ENCODE data around the gene CHD8. TPM values are rescaled to one million over a fixed set of nuclear protein-coding genes. Genes with fewer than 3 reads are reported as not detected.

CHD8 gene
- total and polyA plus RNA-seq, 2 of the 13 experiments (the other 11 are each of a cell fraction or from before 2014, with no cell fraction given) = 35.1 to 79.6 TPM

DNA sequence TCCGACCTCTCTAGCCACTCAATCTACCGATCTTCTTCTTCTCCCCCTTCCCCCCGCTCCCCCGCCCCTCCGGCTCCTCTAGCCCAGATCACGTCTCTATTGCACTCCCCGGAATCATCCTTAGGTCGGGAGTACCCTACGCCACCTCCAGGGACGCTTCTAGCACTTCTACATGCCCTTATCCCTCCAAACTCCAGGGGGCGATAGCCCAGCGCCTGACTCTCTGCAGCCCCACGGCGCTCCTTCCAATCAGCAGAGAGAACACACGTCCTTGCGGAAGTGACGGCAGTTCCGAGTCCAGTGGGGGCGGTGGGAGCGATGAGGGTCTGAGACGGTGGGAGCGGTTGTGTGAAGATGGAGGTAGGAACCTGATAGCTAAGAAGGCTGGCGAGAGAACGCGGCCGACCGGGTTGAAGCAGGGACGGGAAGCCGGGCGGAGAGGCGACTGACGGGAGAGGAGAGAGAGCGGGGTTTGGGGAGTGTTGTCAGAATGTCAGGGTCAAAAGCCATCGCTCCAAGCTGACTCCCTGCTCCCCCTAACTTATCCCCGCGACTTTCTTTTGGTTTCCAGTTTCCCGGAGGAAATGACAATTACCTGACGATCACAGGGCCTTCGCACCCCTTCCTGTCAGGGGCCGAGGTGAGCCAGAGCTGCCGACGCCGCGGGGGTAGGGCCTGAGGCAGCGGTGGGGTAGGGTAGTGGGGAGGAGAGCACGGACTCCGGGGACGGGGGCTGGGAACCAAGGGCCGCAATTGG, 21.2 kb upstream of the CHD8 start, which contains the start of the genes RAB2B and TOX4 (continued):
- TF ChIP-seq ZNF891 (CRISPR knock-in tag; IDR thresholded peaks at IDR 0.05) (peak; percentile 74; the same call in 1 of the 2 replicates), MAFK (conservative IDR thresholded peaks at IDR 0.05 in 1 of 2, IDR thresholded peaks at IDR 0.05 in 1 of 2; ENCODE audit: low read length in 2 of 2) (peak; percentile 3 to 35; a peak in 2 of 4 replicates), ZBTB3 (CRISPR knock-in tag; IDR thresholded peaks at IDR 0.05; ENCODE audit: borderline replicate concordance, low read depth) (peak; percentile 37; the same call in 1 of the 2 replicates), NFIC (IDR thresholded peaks at IDR 0.05; ENCODE audit: low read length) (0 out of 2 replicates have a peak, but pooled peaks have one; percentile 1), RXRB (CRISPR knock-in tag; IDR thresholded peaks at IDR 0.05; ENCODE audit: borderline replicate concordance) (peak; percentile 82; the same call in 1 of the 2 replicates), ASH2L (IDR thresholded peaks at IDR 0.05; ENCODE audit: insufficient read length, low read depth, low read length) (peak; percentile 99), THAP11 (CRISPR knock-in tag; IDR thresholded peaks at IDR 0.05) (peak; percentile 95), CHCHD3 (CRISPR knock-in tag; IDR thresholded peaks at IDR 0.05) (peak; percentile 73; the same call in 1 of the 2 replicates), CC2D1A (CRISPR knock-in tag; IDR thresholded peaks at IDR 0.05) (peak; percentile 72; the same call in 1 of the 2 replicates), ZNF446 (CRISPR knock-in tag; IDR thresholded peaks at IDR 0.05) (no peak), KLF11 (CRISPR knock-in tag; IDR thresholded peaks at IDR 0.05) (peak; percentile 66; the same call in 1 of the 2 replicates), HOXA3 (CRISPR knock-in tag; IDR thresholded peaks at IDR 0.05) (peak; percentile 96), TBP (CRISPR knock-in tag; IDR thresholded peaks at IDR 0.05) (no peak), ZNF350 (CRISPR knock-in tag; IDR thresholded peaks at IDR 0.05; ENCODE audit: borderline replicate concordance, low read depth) (peak; percentile 98), SP1 (IDR thresholded peaks at IDR 0.05) (no peak), SP1 (CRISPR knock-in tag; IDR thresholded peaks at IDR 0.05) (peak; percentile 88)
- TF ChIP-seq, protein P1, sequence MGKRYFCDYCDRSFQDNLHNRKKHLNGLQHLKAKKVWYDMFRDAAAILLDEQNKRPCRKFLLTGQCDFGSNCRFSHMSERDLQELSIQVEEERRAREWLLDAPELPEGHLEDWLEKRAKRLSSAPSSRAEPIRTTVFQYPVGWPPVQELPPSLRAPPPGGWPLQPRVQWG (CRISPR knock-in tag; IDR thresholded peaks at IDR 0.05; ENCODE audit: borderline replicate concordance, low read depth) = no peak
- TF ChIP-seq, protein P2, sequence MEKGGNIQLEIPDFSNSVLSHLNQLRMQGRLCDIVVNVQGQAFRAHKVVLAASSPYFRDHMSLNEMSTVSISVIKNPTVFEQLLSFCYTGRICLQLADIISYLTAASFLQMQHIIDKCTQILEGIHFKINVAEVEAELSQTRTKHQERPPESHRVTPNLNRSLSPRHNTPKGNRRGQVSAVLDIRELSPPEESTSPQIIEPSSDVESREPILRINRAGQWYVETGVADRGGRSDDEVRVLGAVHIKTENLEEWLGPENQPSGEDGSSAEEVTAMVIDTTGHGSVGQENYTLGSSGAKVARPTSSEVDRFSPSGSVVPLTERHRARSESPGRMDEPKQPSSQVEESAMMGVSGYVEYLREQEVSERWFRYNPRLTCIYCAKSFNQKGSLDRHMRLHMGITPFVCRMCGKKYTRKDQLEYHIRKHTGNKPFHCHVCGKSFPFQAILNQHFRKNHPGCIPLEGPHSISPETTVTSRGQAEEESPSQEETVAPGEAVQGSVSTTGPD (CRISPR knock-in tag; IDR thresholded peaks at IDR 0.05) = no peak
- TF ChIP-seq, protein P3, sequence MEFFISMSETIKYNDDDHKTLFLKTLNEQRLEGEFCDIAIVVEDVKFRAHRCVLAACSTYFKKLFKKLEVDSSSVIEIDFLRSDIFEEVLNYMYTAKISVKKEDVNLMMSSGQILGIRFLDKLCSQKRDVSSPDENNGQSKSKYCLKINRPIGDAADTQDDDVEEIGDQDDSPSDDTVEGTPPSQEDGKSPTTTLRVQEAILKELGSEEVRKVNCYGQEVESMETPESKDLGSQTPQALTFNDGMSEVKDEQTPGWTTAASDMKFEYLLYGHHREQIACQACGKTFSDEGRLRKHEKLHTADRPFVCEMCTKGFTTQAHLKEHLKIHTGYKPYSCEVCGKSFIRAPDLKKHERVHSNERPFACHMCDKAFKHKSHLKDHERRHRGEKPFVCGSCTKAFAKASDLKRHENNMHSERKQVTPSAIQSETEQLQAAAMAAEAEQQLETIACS (CRISPR knock-in tag; IDR thresholded peaks at IDR 0.05) = no peak
- TF ChIP-seq, protein P4, sequence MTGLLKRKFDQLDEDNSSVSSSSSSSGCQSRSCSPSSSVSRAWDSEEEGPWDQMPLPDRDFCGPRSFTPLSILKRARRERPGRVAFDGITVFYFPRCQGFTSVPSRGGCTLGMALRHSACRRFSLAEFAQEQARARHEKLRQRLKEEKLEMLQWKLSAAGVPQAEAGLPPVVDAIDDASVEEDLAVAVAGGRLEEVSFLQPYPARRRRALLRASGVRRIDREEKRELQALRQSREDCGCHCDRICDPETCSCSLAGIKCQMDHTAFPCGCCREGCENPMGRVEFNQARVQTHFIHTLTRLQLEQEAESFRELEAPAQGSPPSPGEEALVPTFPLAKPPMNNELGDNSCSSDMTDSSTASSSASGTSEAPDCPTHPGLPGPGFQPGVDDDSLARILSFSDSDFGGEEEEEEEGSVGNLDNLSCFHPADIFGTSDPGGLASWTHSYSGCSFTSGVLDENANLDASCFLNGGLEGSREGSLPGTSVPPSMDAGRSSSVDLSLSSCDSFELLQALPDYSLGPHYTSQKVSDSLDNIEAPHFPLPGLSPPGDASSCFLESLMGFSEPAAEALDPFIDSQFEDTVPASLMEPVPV (CRISPR knock-in tag; IDR thresholded peaks at IDR 0.05) = no peak; the same call in 1 of the 2 replicates
- TF ChIP-seq, protein P5, sequence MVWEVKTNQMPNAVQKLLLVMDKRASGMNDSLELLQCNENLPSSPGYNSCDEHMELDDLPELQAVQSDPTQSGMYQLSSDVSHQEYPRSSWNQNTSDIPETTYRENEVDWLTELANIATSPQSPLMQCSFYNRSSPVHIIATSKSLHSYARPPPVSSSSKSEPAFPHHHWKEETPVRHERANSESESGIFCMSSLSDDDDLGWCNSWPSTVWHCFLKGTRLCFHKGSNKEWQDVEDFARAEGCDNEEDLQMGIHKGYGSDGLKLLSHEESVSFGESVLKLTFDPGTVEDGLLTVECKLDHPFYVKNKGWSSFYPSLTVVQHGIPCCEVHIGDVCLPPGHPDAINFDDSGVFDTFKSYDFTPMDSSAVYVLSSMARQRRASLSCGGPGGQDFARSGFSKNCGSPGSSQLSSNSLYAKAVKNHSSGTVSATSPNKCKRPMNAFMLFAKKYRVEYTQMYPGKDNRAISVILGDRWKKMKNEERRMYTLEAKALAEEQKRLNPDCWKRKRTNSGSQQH (CRISPR knock-in tag; IDR thresholded peaks at IDR 0.05; ENCODE audit: low read depth) = peak; percentile 95
- TF ChIP-seq, protein P6, sequence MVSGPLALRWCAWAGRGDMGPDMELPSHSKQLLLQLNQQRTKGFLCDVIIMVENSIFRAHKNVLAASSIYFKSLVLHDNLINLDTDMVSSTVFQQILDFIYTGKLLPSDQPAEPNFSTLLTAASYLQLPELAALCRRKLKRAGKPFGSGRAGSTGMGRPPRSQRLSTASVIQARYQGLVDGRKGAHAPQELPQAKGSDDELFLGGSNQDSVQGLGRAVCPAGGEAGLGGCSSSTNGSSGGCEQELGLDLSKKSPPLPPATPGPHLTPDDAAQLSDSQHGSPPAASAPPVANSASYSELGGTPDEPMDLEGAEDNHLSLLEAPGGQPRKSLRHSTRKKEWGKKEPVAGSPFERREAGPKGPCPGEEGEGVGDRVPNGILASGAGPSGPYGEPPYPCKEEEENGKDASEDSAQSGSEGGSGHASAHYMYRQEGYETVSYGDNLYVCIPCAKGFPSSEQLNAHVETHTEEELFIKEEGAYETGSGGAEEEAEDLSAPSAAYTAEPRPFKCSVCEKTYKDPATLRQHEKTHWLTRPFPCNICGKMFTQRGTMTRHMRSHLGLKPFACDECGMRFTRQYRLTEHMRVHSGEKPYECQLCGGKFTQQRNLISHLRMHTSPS (CRISPR knock-in tag; IDR thresholded peaks at IDR 0.05; ENCODE audit: low read depth) = no peak
